Glutamatergic neuron (in vitro differentiated cells): ENCODE results near the gene DOC2B. TPM values are rescaled to one million over a fixed set of nuclear protein-coding genes. Genes with fewer than 3 reads are reported as not detected.

Experiments used
- DNase-seq: peaks from one replicate; pipeline ENCODE4 v3.0.0; 2022
- H3K27ac Mint-ChIP-seq: one replicate; pipeline ENCODE4 v1.8.0; 2020; ENCODE audit warnings: mild to moderate bottlenecking, mixed read lengths, inconsistent platforms; ENCODE audit not compliant: unreplicated experiment
- H3K27me3 Mint-ChIP-seq: one replicate; pipeline ENCODE4 v1.8.0; 2020; ENCODE audit warnings: mild to moderate bottlenecking, moderate library complexity, mixed read lengths, inconsistent platforms; ENCODE audit not compliant: unreplicated experiment
- H3K36me3 Mint-ChIP-seq: one replicate; pipeline ENCODE4 v1.8.0; 2020; ENCODE audit warnings: mild to moderate bottlenecking, mixed read lengths, inconsistent platforms; ENCODE audit not compliant: unreplicated experiment
- H3K4me1 Mint-ChIP-seq: one replicate; pipeline ENCODE4 v1.8.0; 2020; ENCODE audit warnings: mild to moderate bottlenecking, low read depth, mixed read lengths, inconsistent platforms; ENCODE audit not compliant: unreplicated experiment
- H3K4me3 Mint-ChIP-seq: one replicate; pipeline ENCODE4 v1.8.0; 2020; ENCODE audit warnings: mild to moderate bottlenecking, mixed read lengths, inconsistent platforms; ENCODE audit not compliant: unreplicated experiment
- H3K9me3 Mint-ChIP-seq: one replicate; pipeline ENCODE4 v1.8.0; 2020; ENCODE audit warnings: mild to moderate bottlenecking, moderate library complexity, mixed read lengths, inconsistent platforms; ENCODE audit not compliant: unreplicated experiment
- CTCF ChIP-seq: fragments of 200-600 bp; sonication (generic); IDR thresholded peaks from one replicate; pipeline ENCODE4 v1.5.0; 2021; ENCODE audit not compliant: partially characterized antibody, unreplicated experiment
- total RNA-seq: library from RNA; stranded (reverse); fragmentation: NEBNext Ultra II Directional; extraction: Animal tissue kit (Norgen Biotek cat#: 25700); gene quantifications from one replicate; pipeline ENCODE4 v1.2.1, GENCODE V29; 2021; ENCODE audit not compliant: unreplicated experiment

Gene DOC2B
- total RNA-seq, 1 donor from 2014 or later, result 109 TPM

GRCh38 chr17:182050-182751 is 751 bp upstream of the DOC2B start:
- H3K9me3 Mint-ChIP-seq, result peaks cover 19% of the 10 kb centered on the region
- H3K36me3 Mint-ChIP-seq, result no peaks in the 10 kb centered on the region
- H3K27ac Mint-ChIP-seq, result peak overlapping the region; percentile 88
- H3K4me3 Mint-ChIP-seq, result peak overlapping the region; percentile 86
- DNase-seq, result peak; percentile 67
- H3K27me3 Mint-ChIP-seq, result peaks cover 12% of the 10 kb centered on the region
- TF ChIP-seq CTCF, result no peak
- peaks cover 28% of the 10 kb centered on the region for H3K4me1 Mint-ChIP-seq

DNA sequence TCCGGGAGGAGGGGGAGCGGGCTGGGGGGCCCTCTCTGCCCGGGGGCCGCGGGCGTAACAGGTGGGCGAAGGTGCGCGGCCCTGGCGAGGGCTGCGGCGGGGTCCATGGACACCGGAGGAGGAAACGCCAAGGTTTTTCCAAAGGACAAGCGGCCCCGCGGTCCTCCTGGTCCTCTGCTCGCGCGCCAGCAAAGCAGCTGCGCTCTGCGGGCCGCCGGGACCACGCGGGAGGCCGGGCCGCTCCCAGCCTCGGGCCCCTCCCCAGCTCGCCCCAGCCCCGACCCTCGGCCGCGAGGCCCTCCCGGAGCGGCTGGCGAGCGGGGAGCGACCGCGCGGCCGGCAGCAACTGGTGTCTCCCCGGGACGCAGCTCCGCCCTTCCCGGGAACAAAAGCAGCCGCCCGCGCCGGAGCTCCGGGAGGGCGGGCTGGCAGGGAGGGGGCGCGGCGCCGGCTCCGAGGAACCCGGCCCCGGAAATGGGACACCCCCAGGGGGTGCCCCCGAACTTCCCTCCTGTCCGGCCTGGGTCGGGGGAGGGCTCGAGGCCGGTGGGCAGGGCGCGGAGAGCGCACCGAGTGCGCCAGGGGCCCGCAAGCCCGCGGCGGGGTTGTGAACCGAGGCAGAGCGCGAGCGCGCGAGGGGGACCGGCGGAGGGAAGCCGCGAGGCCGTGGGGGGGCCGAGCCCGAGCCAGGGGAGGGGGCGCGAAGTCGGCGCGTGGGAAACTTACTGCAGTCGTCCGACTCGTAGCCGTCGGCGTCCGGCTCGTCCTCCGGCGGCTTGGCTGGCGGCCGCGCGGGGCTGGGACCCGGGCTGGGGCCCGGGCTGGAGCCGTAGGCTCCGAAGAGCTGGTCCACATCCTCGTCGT is 837 bp downstream of the DOC2B start:
- TF ChIP-seq CTCF, result no peak
- peaks cover 30% of the 10 kb centered on the region for H3K4me1 Mint-ChIP-seq
- no peak overlapping the region for H3K27ac Mint-ChIP-seq
- peaks cover 12% of the 10 kb centered on the region for H3K27me3 Mint-ChIP-seq
- H3K36me3 Mint-ChIP-seq, result no peaks in the 10 kb centered on the region
- DNase-seq, result peak; percentile 62
- H3K9me3 Mint-ChIP-seq, result peaks cover 20% of the 10 kb centered on the region
- H3K4me3 Mint-ChIP-seq, result no peak overlapping the region

DNA sequence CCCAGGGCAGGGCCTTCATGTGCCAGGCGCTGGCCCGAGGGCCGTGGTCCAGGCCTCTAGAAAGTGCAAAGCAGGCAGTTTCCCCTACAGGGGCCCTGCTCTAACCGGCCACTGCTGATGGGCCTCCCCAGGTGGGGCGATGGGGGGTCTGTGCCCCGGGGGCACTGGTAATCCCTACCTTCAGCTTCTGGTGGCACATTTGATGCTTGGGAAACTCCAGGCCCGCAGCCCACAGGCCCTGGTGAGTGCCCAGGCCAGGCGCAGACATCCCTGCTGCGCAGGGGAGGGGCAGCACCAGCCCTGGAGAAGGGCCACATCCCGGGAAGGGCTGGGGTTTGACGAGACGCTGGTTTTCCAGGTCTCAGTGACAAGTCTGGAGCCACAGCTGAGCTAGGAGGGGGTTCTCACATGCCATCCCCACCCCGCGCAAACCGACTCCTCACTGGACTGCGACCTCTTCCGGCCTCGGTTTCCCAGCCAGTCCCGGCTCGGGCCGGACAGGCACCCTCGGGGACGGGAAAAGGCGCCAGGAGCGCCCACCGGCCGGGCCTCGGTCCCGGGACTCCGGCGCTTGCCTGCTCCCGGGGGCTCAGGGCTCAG is 1.6 kb downstream of the DOC2B start:
- peak overlapping the region; percentile 79 for H3K4me3 Mint-ChIP-seq
- no peak for TF ChIP-seq CTCF
- H3K4me1 Mint-ChIP-seq, result peaks cover 28% of the 10 kb centered on the region
- DNase-seq, result no peak
- peaks cover 22% of the 10 kb centered on the region for H3K9me3 Mint-ChIP-seq
- H3K27ac Mint-ChIP-seq, result no peak overlapping the region
- H3K27me3 Mint-ChIP-seq, result peaks cover 12% of the 10 kb centered on the region
- H3K36me3 Mint-ChIP-seq, result no peaks in the 10 kb centered on the region

GRCh38 chr17:179066-179432 is 2.4 kb downstream of the DOC2B start:
- peaks cover 31% of the 10 kb centered on the region for H3K4me1 Mint-ChIP-seq
- H3K27ac Mint-ChIP-seq, result no peak overlapping the region
- H3K9me3 Mint-ChIP-seq, result peaks cover 22% of the 10 kb centered on the region
- peaks cover 12% of the 10 kb centered on the region for H3K27me3 Mint-ChIP-seq
- no peak for DNase-seq
- no peak for TF ChIP-seq CTCF
- H3K36me3 Mint-ChIP-seq, result no peaks in the 10 kb centered on the region
- peak overlapping the region; percentile 79 for H3K4me3 Mint-ChIP-seq
